PFSK-1 (cell line): Measurements from ENCODE around the gene NUP133.

Experiments
- FOXP2 ChIP-seq: optimal IDR thresholded peaks from 2 replicates; pipeline ENCODE3; 2011; ENCODE audit warnings: borderline replicate concordance, control low read depth, inconsistent platforms; ENCODE audit not compliant: insufficient read depth; ENCODE audit errors: extremely low read length, extremely low read depth
- POLR2AphosphoS5 ChIP-seq: IDR thresholded peaks from 2 replicates; pipeline ENCODE4 v1.6.1; 2012; ENCODE audit warnings: low read depth, mild to moderate bottlenecking, control low read depth, low read length, moderate library complexity
- SIN3A ChIP-seq: IDR thresholded peaks from 2 replicates; pipeline ENCODE4 v1.6.1; 2012; ENCODE audit warnings: mild to moderate bottlenecking, low read length, moderate library complexity, borderline replicate concordance; ENCODE audit not compliant: insufficient read depth
- TAF1 ChIP-seq: IDR thresholded peaks from 2 replicates; pipeline ENCODE4 v1.6.1; 2012; ENCODE audit warnings: low read length, control low read depth, borderline replicate concordance; ENCODE audit not compliant: insufficient read depth
- TF ChIP-seq, protein P1 (sequence below), 2 experiments: IDR thresholded peaks; 2 replicates each; pipeline versions ENCODE4 v1.6.1 to v1.8.0; 2011 to 2012; ENCODE audit warnings: low read depth in 2 of 2, low read length in 2 of 2, control low read depth in 1 of 2, inconsistent platforms in 1 of 2, mild to moderate bottlenecking in 1 of 2, moderate library complexity in 1 of 2; ENCODE audit not compliant: insufficient read depth in 1 of 2

- TF ChIP-seq POLR2AphosphoS5 (no peak), TAF1 (no peak), SIN3A (no peak), FOXP2 (no peak)
- TF ChIP-seq, protein P1, sequence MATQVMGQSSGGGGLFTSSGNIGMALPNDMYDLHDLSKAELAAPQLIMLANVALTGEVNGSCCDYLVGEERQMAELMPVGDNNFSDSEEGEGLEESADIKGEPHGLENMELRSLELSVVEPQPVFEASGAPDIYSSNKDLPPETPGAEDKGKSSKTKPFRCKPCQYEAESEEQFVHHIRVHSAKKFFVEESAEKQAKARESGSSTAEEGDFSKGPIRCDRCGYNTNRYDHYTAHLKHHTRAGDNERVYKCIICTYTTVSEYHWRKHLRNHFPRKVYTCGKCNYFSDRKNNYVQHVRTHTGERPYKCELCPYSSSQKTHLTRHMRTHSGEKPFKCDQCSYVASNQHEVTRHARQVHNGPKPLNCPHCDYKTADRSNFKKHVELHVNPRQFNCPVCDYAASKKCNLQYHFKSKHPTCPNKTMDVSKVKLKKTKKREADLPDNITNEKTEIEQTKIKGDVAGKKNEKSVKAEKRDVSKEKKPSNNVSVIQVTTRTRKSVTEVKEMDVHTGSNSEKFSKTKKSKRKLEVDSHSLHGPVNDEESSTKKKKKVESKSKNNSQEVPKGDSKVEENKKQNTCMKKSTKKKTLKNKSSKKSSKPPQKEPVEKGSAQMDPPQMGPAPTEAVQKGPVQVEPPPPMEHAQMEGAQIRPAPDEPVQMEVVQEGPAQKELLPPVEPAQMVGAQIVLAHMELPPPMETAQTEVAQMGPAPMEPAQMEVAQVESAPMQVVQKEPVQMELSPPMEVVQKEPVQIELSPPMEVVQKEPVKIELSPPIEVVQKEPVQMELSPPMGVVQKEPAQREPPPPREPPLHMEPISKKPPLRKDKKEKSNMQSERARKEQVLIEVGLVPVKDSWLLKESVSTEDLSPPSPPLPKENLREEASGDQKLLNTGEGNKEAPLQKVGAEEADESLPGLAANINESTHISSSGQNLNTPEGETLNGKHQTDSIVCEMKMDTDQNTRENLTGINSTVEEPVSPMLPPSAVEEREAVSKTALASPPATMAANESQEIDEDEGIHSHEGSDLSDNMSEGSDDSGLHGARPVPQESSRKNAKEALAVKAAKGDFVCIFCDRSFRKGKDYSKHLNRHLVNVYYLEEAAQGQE (IDR thresholded peaks at IDR 0.05; ENCODE audit: insufficient read depth in 1 of 2, low read depth in 2 of 2, low read length in 2 of 2): no peak
These were observed 1.5 kb downstream of the NUP133 start for GRCh38 chr1:229506633-229507032.
